Fibroblast of villous mesenchyme (primary cell): Measurements from ENCODE around the gene ZNF474. TPM values are rescaled to one million over a fixed set of nuclear protein-coding genes. Genes with fewer than 3 reads are reported as not detected.
A peak's percentile ranks its signal among the peaks of the same experiment; 100 is the strongest.

Experiments
- DNase-seq: peaks from one replicate; pipeline ENCODE4 v3.0.0-alpha.2; 2010; ENCODE audit warnings: low read depth
- H3K4me3 ChIP-seq: 2 replicates; pipeline ENCODE4 v1.5.1; 2011; ENCODE audit warnings: low read depth, mild to moderate bottlenecking, low read length
- CTCF ChIP-seq: IDR thresholded peaks from 2 replicates; pipeline ENCODE4 v1.5.1; 2012; ENCODE audit warnings: low read depth, mild to moderate bottlenecking, low read length; ENCODE audit not compliant: insufficient read depth
- total RNA-seq: library from RNA; depleted of rRNA; stranded (reverse); fragments of >200 nt; gene quantifications from 2 replicates; pipeline ENCODE4 v1.2.3, GENCODE V29; 2012

The ZNF474 gene
- total RNA-seq, 1 donor: 0.43 TPM

GRCh38 chr5:122152266-122152900 lies 23.0 kb downstream of the ZNF474 start:
- DNase-seq: no peak
- no peak overlapping the region for H3K4me3 ChIP-seq
- no peak for TF ChIP-seq CTCF

GRCh38 chr5:122153230-122153629 lies 23.9 kb downstream of the ZNF474 start:
- no peak overlapping the region for H3K4me3 ChIP-seq
- TF ChIP-seq CTCF: no peak
- DNase-seq: peak; percentile 69

- no peak overlapping the region for H3K4me3 ChIP-seq
- no peak for TF ChIP-seq CTCF
- no peak for DNase-seq
These were observed 24.4 kb downstream of the ZNF474 start for GRCh38 chr5:122153774-122154173.

- H3K4me3 ChIP-seq: no peak overlapping the region
- DNase-seq: no peak
- TF ChIP-seq CTCF: no peak
These were observed 25.1 kb downstream of the ZNF474 start for GRCh38 chr5:122154491-122154890.

- peak; percentile 5 for TF ChIP-seq CTCF
- no peak overlapping the region for H3K4me3 ChIP-seq
These were observed 25.6 kb downstream of the ZNF474 start for GRCh38 chr5:122154910-122155309.

GRCh38 chr5:122155546-122155945 lies 26.2 kb downstream of the ZNF474 start:
- no peak overlapping the region for H3K4me3 ChIP-seq
- no peak for TF ChIP-seq CTCF
- no peak for DNase-seq

More at GRCh38 chr5:122154910-122155309, 25.6 kb downstream of the ZNF474 start:
- DNase-seq: peak; percentile 90

GRCh38 chr5:122156724-122157325 lies 27.5 kb downstream of the ZNF474 start:
- DNase-seq: peak; percentile 65
- H3K4me3 ChIP-seq: no peak overlapping the region

More at GRCh38 chr5:122156724-122157325, 27.5 kb downstream of the ZNF474 start:
- TF ChIP-seq CTCF: peak; percentile 41
